Germinal center (tissue), 1 donor: Measurements from ENCODE around the gene RAPGEF3.

ENCODE experiments used
- DNase-seq: peaks from one replicate; pipeline ENCODE4 v3.0.0; 2012; ENCODE audit warnings: mixed read lengths, low spot score

RAPGEF3 gene

GRCh38 chr12:47789712-47790489 lies 31.2 kb upstream of the RAPGEF3 start:
- no peak for DNase-seq

GRCh38 chr12:47789141-47789540 lies 30.5 kb upstream of the RAPGEF3 start:
- DNase-seq: no peak

GRCh38 chr12:47787596-47788319 lies 29.1 kb upstream of the RAPGEF3 start:
- DNase-seq: no peak

- no peak for DNase-seq
Measured at GRCh38 chr12:47786662-47787280, 28.1 kb upstream of the RAPGEF3 start.

- no peak for DNase-seq
Measured at GRCh38 chr12:47785887-47786661, 27.4 kb upstream of the RAPGEF3 start.

- no peak for DNase-seq
Measured at GRCh38 chr12:47785036-47785886, 26.6 kb upstream of the RAPGEF3 start.

- no peak for DNase-seq
Measured at GRCh38 chr12:47783821-47784819, 25.4 kb upstream of the RAPGEF3 start.

- no peak for DNase-seq
Measured at GRCh38 chr12:47783024-47783755, 24.5 kb upstream of the RAPGEF3 start.

GRCh38 chr12:47782372-47782770 lies 23.7 kb upstream of the RAPGEF3 start:
- no peak for DNase-seq

GRCh38 chr12:47781479-47782371 lies 23.0 kb upstream of the RAPGEF3 start:
- no peak for DNase-seq

- no peak for DNase-seq
Measured at GRCh38 chr12:47779943-47780504, 21.3 kb upstream of the RAPGEF3 start.

GRCh38 chr12:47779301-47779942 lies 20.7 kb upstream of the RAPGEF3 start:
- DNase-seq: peak; percentile 88

GRCh38 chr12:47778881-47779280 lies 20.2 kb upstream of the RAPGEF3 start:
- no peak for DNase-seq

- DNase-seq: no peak
Measured at GRCh38 chr12:47777741-47778558, 19.3 kb upstream of the RAPGEF3 start.

- DNase-seq: no peak
Measured at GRCh38 chr12:47777151-47777550, 18.5 kb upstream of the RAPGEF3 start.

GRCh38 chr12:47776471-47777143 lies 17.9 kb upstream of the RAPGEF3 start:
- DNase-seq: no peak
